ENCODE measurements around the gene JAZF1. TPM values are rescaled to one million over a fixed set of nuclear protein-coding genes. Genes with fewer than 3 reads are reported as not detected.

JAZF1 gene
- total and polyA plus RNA-seq, 11 donors: 10.3 to 46.2 (median 26.8) TPM

- H3K4me1 ChIP-seq: peaks cover 0 to 88% (median 18%) of the 10 kb centered on the region in 12 donors
These were observed 97.2 kb downstream of the JAZF1 start for GRCh38 chr7:28083164-28083997.

GRCh38 chr7:28082071-28082470, 98.5 kb downstream of the JAZF1 start:
- no peaks in the 10 kb centered on the region for H3K9me3 ChIP-seq
- ATAC-seq (no peak), DNase-seq (no peak)
- WGBS, 4 donors: 88 to 96% (median 93%) methylated on average over 5 of the region's 5 CpGs
- H3K4me1 ChIP-seq: peaks cover 0 to 86% (median 27%) of the 10 kb centered on the region in 12 donors
- H3K36me3 ChIP-seq: no peaks in the 10 kb centered on the region
- H3K27ac ChIP-seq: peak overlapping the region in 2 of 12 donors; percentile 71 to 87
- no peaks in the 10 kb centered on the region for H3K27me3 ChIP-seq
- H3K4me3 ChIP-seq: no peak overlapping the region
- TF ChIP-seq POLR2A (IDR thresholded peaks at IDR 0.05) (no peak), CTCF (IDR thresholded peaks at IDR 0.05) (no peak)
- intact Hi-C loops (cut with DNase I): no loop called here

More at GRCh38 chr7:28083164-28083997, 97.2 kb downstream of the JAZF1 start:
- H3K4me3 ChIP-seq: no peak overlapping the region
- ATAC-seq (peak in 2 of 4 donors; percentile 60 to 65), DNase-seq (no peak)
- H3K36me3 ChIP-seq: no peaks in the 10 kb centered on the region
- WGBS, 4 donors: 84 to 94% (median 90%) methylated on average over 8 of the region's 8 CpGs
- TF ChIP-seq POLR2A (IDR thresholded peaks at IDR 0.05) (no peak), CTCF (IDR thresholded peaks at IDR 0.05) (no peak)
- H3K27me3 ChIP-seq: no peaks in the 10 kb centered on the region
- intact Hi-C loops (cut with DNase I): no loop called here
- H3K27ac ChIP-seq: peak overlapping the region in 2 of 12 donors; percentile 71 to 87
- H3K9me3 ChIP-seq: no peaks in the 10 kb centered on the region

- 39 to 44% (median 41%) methylated on average over 5 of the region's 5 CpGs for WGBS, 4 donors
These were observed 99.6 kb downstream of the JAZF1 start for GRCh38 chr7:28081016-28081415.

More at GRCh38 chr7:28081016-28081415, 99.6 kb downstream of the JAZF1 start:
- peak in 3 of 4 donors; percentile 20 to 27 (median 21) for ATAC-seq
- TF ChIP-seq CTCF (IDR thresholded peaks at IDR 0.05): no peak
- TF ChIP-seq POLR2A (IDR thresholded peaks at IDR 0.05): no peak
- Histone ChIP-seq H3K4me3 (no peak overlapping the region), H3K9me3 (no peaks in the 10 kb centered on the region), H3K27ac (peak overlapping the region in 1 of 12 donors; percentile 6), H3K36me3 (no peaks in the 10 kb centered on the region), H3K4me1 (peaks cover 0 to 75% (median 27%) of the 10 kb centered on the region in 12 donors), H3K27me3 (no peaks in the 10 kb centered on the region)
- peak in 1 of 5 donors; percentile 55 for DNase-seq
- intact Hi-C loops (cut with DNase I): no loop called here
